CD4-positive, alpha-beta T cell treated with Interleukin-17A for 4 hours (primary cell): ENCODE data around the gene CCDC92.
"Not testable (repeated sequence)": the region's sequence is repeated elsewhere in the genome, so short reads cannot be mapped to it uniquely, and the experiment has no call there.

Experiments
- DNase-seq: peaks from one replicate; pipeline ENCODE4 v3.0.0-alpha.2; 2020; ENCODE audit warnings: mixed read lengths

CCDC92 gene

DNA sequence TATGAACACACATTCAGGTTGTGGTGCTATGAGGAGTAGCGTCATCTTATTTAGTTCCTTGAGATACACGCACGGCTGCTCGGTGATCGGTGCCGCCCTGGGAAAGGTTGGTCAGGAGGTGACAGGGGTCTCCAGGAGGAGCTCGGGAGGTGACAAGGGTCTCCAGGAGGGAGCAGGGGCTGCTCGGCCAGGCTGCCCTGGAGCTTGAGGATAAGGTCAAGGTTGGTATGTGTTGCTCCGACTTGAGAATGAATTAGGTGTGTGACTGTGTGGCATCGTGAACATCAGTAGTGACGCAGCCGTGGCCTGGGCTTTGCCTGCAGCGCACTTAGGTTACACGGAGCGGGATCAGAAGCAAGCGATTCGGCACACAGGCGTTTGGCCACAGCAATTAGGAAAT lies 36.2 kb downstream of the CCDC92 start:
- no peak for DNase-seq

DNA sequence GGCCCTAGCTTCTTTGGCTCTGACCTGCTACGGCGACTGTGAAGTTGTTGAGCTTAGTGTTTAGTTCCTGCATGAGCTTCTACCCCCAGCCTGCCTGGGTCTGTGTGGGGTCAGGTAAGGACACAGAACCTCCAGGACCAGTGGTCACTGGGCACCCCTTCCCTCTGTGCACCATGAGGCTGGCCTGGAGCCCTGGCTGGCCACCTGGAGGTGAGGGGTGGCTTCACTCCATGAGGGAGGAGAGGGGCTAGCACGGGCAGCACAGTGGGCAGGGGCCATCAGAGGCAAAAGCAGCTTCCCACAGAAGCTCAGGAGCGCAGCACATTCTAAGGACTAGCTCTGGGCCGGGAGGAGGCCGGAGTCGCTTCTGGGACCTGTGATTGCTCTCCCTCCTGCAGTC lies 36.7 kb downstream of the CCDC92 start:
- no peak for DNase-seq

DNA sequence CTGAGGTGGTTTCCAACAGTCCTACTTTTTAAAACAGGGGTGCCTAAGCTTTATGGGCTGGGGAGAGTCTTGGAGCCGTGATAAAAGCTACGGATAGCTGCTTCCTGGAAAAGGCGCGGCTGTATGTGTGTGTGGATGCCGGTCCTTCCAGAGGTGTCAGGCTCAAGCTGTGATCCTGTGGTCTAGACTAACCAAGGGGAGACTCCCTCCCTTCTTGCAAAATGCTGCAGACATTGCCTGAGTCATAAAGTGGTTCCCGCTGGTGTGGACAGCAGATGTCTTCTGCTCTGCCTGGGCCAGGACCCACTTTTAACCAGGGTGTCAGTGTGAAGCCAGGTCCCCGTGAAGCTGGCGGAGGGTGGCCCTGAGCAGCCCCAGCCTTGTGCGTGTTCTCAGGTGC lies 37.8 kb downstream of the CCDC92 start:
- DNase-seq: no peak

DNA sequence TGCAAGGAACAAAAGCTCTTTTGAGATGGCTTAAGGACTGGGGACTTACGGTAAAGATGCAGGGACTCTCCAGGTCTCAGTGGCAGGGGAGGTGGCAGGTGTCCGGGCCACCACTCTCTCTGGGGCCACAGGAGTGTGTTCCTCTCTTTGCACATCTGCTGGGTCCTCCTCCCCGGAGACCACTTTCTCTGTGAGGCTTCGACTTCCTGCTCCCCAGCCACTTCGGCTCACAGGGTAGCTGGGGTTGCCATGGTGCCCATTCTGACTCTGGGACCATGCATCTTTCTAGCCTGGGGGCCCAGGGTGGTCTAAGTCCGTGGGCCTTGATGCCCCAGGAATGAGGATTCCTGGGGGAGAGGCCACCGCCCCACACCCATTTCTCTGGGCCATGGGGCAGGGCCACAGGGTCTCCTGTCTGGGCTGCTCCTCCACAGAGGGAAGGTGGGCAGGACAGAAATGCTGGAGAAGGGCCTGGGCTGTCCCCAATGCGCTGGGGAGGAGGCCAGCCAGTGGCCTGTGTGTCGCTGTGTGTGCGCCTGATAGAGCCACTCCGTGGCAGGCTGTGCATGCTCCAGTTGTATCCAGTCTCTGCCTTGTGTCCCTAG lies 38.5 kb downstream of the CCDC92 start:
- DNase-seq: no peak

DNA sequence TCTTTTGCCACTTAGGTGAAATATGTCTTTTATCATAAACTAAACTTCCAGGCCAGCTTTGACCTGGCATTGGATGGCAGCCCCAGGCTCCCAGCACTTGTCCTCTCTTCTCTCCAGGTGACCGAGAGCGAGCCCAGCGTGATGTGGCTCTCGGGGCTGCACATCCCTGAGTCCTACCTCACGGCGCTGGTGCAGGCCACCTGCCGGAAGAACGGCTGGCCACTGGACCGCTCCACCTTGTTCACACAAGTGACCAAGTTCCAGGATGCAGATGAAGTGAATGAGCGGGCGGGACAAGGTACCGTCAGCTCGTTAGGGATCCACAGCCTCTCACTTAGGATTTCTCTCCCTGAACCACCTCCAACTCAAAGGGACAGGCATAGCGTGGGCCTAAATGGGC lies 39.4 kb downstream of the CCDC92 start:
- DNase-seq: no peak

DNA sequence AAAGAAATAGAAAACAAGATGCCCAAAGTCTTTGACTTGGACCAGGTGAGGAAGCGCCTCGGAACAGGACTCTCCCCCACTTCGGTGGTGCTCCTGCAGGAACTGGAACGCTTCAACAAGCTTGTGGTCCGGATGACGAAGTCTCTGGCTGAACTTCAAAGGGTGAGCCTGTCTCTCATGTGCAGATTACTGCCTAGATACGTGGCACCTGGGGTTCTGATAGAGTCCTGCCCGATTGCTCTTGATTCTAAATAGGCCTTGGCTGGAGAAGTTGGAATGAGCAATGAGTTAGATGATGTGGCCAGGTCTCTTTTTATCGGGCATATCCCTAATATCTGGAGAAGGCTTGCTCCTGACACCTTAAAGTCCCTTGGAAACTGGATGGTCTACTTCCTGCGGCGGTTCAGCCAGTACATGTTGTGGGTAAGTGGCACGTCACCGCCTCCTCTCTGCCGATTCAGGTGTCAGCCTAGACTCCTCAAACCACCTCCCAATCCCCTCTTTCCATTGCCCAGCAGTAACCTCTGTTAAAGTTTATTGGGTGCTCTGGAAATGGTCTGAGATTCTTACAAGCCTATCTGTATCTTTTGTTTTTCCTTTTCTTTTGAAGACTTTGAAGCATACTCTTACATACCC lies 40.8 kb downstream of the CCDC92 start:
- peak; percentile 72 for DNase-seq

DNA sequence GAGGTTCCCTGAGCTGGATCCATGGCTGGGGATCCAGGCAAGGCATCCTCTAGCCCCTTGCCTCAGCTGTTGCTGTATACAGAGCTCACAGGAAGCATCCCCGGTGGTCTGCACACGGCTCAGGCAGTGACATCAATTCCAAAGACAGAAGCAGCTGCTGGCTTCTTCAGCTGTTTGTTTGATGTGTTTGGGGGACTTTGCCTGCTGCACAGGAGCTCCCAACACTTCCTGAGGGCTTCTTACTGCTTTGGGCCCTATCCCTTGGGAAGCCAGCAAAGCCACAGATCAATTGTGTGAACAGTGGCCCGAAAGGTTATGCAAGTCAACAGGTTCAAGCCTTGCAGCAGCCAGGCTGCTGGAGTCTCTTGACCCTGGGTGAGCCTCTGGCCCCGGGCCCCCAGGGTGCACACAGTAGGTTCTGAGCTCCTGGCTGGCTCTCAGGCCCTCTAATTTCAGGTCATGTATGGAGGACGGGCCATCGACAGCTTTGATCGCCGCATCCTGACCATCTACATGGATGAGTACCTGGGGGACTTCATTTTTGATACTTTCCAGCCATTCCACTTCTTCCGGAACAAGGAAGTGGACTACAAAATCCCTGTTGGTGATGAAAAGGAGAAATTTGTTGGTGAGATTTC lies 42.6 kb downstream of the CCDC92 start:
- no peak for DNase-seq

DNA sequence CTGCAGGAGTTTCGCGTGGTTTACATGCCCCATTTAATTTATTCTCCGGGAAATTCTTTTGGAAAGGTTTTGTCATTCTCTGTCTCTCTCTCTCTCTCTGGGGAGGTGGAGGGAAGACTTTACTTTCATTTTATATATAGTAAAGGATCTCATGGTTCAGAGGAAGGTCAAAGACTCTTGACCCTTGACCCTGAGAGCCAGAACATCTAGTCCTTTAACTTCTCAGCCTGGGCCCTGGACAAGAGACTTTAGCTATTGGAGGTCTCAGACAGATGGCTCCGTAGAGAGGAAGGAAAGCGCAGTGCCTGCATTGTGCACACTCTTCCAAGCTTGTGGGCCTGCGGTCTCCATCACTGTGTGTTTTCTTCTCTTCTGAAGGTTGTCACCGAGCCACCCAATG lies 43.7 kb downstream of the CCDC92 start:
- no peak for DNase-seq

DNA sequence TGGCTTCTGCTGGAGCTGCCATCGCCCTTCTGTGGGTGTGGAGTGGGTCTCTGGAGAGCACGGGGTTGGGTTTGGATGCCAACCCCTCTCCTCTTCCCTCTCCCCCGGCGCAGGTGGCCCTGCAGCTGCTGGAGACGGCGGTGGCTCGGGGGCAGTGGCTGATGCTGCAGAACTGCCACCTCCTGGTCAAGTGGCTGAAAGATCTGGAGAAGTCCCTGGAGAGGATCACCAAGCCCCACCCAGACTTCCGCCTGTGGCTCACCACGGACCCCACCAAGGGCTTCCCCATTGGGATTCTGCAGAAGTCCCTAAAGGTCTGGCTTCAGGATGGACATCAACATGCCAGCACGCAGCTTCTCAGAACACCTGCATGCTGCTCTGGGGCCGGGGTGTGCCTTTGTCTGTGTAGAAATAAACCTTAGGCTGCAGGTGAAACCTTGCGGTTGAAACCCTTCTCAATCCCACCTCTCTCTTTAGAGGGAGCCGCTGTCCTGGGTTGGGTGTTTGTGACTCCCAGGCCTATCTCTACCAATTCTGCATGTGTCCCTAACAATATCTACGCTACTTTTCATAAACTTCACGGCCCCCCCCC lies 44.3 kb downstream of the CCDC92 start:
- DNase-seq: no peak

DNA sequence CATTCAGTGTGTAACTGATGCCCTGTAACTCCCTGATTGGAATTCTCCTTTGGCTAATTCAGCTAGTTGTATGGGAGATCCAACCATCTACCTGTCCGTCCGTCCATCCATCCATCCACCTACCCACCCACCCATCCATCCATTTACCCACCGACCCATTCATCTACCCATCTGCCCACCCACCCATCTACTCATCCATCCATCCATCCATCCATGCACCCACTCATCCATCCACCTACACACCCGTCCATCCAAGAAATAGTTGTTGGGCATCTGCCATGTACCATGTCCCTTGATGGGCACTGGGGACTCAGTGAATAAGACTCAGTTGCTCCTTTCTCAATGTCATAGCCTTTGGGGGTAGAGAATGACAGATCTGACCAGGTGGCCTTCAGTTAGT lies 48.1 kb downstream of the CCDC92 start:
- no peak for DNase-seq

DNA sequence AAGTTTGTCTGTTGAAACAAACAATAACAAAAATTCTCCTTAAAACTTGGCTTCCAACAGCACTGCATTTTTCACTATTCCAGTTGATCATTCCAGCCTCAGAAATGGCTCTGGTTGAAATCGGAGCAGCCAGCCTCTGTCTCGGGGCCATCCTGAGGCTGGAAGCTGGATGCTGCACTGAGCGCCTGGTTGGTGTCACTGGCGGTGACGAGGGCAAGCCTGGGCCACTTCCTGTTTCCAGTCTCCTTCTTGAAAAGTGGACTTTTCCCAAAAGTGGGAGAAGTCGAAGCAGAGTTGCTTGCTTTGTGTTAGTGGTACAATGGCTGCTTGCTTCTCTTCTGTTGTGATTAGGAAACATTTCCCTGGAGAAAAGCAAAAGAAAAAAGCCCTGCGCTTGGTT lies 48.7 kb downstream of the CCDC92 start:
- DNase-seq: no peak

DNA sequence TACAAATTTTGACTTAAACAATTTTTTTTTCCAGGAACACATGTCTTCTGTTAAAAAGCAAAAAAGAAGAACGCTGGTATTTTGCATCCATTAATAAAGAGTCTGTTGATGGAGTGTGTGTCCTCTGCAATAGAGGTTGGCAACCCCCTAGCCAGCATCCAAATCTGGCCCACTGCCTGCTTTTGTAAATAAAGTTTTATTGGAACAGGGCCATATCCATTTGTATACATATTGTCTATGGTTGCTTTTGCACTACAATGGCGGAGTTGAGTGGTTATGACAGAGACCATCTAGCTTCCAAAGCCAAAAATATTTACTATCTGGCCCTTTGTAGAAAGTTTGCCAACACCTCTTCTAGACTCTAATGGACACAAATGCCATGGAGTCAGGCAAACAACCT lies 49.6 kb downstream of the CCDC92 start:
- no peak for DNase-seq

DNA sequence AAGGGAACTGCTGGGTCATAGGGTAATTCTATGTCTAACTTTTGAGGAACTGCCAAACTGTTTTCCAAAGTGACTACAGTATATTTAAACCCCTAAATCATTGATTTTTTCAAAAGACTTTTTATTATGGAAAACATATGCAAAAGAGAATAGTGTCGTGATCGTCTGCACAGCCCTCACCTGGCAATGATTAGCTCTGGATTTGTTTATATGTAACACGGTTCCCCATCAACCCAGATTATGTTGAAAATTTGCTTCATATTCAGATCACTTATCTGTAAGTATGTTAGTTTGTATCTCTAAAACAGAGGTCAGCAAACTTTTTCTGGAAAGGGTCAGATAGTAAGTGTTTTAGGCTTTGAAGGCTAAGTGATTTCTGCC lies 52.7 kb downstream of the CCDC92 start:
- DNase-seq: no peak

DNA sequence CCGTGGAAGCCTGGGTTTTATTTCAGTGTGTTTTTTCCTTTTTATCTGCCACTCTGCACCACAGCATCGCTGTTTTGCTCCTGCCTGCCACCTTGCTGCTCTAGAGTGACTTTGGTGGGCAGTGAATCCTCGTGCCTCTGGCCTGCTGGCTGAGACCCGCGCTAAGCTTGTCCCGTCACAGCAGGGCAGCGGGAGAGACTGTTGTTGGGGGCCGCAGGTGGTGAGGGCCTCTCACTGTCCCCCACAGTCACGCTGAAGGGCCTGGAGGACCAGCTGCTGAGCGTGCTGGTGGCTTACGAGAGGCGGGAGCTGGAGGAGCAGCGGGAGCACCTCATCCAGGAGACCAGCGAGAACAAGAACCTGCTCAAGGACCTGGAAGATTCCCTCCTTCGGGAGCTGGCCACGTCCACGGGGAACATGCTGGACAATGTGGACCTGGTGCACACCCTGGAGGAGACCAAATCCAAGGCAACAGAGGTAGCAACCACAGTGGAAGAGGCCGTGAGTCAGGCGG lies 55.2 kb downstream of the CCDC92 start:
- DNase-seq: no peak

DNA sequence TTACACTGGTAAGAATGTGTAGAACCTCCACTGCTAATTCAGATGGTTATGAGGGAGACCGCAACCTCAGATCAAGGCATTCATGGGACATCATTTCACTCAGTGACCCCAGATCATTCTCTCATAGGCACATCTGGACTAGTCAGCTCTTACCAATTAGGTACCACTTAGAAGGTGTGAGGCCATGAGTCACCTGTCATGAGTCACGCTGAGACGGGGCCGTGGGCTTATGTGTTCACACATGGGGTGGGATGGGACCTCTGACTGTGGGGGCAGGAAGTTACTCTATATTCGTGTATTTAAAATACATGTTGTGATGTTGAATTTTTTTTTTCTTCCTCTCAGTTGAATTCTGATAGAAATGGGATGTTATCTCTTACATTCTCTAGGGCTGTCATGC lies 55.9 kb downstream of the CCDC92 start:
- peak; percentile 69 for DNase-seq

DNA sequence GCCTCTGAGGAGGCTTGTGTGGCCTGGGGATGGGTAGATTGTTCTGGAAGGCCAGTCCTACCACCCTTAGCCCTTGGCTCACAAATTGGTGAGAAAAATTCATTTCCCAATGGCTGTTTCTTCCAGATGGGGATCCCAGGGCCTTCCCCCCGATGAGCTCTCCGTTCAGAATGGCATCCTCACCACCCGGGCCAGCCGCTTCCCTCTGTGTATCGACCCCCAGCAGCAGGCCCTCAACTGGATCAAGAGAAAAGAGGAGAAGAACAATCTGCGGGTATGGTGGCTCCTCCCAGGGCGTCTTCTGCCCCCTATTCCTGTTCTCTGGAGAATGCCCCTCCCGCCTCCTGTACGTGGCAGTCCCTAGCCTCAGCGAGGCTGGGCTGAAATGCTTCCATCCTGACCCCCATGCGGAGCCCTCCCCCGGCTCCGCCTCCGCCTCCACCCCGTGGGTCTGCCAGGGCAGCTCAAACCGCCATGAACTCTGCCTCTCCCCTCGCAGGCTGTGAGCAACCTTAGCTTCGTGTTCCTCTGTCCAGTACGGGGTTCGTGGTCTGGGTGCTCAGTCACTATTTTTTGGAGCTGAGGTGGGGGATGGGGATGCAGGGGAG lies 57.8 kb downstream of the CCDC92 start:
- DNase-seq: no peak

DNA sequence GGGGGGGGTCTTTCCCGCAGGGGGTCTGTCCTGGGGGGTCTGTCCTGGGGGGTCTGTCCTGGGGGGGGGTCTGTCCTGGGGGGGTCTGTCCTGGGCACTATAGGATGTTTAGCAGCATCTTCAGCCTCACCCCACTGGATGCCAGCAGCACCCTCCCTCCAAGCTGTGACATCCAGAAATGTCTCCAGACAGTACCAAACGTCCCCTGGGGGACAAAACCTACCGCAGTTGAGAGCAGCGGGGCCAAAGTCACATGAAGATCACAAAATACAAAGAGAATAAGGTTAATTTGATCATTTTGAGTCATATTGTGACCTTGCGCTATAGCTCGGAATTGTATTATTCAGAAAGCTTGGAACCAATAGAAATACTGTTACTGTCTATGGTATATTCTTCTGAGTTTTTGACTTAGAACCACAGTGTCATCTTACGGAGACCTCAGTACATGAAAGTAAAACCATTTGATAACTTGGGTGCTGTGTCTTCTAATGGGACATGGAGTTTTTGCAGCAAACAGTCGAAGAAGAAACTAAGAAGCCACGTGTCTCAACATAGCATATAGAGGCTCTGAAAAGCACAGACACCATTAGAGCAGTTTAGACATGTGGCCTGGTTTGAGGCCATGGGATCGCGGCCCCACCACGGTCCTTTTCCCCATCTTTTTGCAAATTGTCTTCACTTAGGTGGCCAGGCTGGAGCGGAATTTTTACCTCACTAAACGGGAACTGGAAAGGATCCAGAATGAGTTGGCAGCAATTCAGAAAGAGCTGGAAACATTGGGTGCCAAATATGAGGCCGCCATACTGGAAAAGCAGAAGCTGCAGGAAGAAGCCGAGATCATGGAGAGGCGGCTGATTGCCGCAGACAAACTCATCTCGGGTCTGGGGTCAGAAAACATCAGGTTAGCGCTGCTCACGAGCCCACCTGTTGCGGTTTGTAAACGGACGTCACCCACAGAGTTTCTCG lies 59.9 kb downstream of the CCDC92 start:
- DNase-seq: no peak

DNA sequence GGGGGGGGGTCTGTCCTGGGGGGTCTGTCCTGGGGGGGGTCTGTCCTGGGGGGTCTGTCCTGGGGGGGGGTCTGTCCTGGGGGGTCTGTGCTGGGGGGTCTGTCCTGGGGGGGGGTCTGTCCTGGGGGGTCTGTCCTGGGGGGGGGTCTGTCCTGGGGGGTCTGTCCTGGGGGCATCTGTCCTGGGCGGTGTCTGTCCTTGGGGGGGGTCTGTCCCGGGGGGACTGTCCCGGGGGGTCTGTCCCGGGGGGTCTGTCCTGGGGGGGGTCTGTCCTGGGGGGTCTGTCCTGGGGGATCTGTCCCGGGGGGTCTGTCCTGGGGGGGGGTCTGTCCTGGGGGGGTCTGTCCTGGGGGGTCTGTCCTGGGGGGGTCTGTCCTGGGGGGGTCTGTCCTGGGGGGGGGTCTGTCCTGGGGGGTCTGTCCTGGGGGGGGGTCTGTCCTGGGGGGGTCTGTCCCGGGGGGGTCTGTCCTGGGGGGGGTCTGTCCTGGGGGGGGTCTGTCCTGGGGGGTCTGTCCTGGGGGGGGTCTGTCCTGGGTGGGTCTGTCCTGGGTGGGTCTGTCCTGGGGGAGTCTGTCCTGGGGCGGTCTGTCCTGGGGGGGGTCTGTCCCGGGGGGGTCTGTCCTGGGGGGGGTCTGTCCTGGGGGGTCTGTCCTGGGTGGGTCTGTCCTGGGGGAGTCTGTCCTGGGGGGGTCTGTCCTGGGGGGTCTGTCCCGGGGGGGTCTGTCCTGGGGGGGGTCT lies 60.8 kb downstream of the CCDC92 start:
- DNase-seq: not testable (repeated sequence)

DNA sequence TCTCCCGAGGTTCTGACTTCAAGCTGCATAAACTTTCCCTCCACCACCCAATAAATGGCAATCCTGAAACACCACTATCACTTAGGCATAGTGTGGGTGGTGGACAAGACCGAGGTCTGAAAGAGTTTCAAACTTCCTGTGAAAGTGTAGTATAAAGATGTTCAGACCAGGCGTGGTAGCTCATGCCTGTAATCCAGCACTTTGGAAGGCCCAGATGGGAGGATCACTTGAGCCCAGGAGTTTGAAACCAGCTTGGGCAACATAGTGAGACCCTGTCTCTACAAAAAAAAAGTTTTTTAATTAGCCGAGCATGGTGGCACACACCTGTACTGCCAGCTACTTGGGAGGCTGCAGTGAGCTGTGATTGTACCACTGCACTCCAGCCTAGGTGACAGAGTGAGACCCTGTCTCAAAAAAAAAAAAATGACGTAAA lies 61.9 kb downstream of the CCDC92 start:
- no peak for DNase-seq

DNA sequence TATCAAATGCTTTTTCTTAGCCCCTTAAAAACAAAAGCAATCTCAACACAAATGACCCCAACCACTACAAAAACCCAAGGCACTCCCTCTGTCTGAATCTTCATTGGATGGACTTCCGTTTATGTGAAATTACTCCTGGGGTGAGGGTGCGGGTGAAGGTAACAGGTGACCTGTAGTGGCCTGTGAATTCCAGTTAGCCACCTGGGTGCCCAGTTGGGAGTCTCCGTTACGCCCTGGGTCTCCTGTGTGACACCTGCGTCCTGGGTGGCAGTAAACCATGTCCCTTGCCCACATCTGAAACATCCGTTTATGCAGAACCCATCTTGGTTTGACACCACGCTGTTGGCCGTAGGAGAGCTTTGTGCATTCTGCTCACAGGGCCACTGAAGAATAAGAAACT lies 62.6 kb downstream of the CCDC92 start:
- no peak for DNase-seq

DNA sequence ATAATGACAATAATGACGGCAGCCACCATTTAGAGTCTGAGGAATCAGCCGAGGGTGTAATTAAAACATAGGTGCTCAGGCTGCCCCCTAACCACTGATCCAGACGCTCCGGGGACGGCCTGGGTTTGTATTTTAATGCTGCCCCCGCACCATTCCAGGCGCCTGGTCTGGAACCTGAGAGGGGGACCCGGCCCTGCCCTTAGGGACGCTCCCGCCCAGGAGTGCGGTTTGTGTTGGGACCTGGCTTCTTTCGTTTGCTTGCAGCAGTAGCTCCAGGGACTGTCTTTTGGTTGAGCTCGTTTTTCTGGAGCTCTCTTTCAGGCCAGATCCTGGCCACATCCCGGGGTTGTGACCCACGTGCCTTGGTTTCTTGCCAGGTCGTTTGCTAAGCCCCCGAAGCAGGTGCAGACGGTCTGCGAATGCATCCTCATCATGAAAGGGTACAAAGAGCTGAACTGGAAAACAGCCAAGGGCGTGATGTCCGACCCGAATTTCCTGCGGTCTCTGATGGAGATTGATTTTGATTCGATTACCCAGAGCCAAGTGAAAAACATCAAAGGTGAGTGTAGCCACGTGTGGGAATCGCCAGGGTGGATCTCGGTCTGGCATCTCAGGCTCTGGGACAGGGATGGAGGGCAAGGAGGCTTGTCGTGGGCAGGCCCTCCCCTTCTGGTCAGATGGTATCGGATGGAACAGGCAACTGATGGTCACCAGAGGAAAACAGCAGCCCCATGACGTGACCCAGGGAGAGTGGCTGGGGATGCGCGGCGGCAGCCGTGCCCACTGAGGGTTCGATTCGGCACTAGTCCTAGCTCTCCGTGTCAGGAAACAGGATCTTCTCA lies 63.5 kb downstream of the CCDC92 start:
- DNase-seq: no peak
